ENCODE results near the gene CA10.

DNA sequence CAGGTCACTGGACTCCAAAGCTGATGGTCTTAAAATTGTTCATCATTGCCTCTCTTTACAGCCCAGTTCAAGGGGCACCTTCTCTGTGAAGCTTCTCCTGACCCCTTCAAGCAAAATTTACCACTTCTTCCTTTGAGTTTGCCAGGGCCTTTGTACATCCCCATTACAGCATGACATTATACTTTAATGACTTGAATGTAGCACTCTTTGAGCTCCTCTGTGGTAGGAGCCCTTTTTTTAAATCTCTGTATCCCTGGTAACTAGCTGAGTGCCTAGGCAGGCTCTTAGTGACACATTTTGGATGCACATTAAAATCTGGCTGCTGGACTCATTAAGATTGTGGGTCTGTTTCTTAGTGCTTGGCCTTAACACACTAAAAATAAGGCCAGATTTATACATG lies 412.1 kb downstream of the CA10 start:
- TF ChIP-seq EZH2 (IDR thresholded peaks at IDR 0.05; ENCODE audit: borderline replicate concordance, low read length), result no peak
- TF ChIP-seq, protein P1, sequence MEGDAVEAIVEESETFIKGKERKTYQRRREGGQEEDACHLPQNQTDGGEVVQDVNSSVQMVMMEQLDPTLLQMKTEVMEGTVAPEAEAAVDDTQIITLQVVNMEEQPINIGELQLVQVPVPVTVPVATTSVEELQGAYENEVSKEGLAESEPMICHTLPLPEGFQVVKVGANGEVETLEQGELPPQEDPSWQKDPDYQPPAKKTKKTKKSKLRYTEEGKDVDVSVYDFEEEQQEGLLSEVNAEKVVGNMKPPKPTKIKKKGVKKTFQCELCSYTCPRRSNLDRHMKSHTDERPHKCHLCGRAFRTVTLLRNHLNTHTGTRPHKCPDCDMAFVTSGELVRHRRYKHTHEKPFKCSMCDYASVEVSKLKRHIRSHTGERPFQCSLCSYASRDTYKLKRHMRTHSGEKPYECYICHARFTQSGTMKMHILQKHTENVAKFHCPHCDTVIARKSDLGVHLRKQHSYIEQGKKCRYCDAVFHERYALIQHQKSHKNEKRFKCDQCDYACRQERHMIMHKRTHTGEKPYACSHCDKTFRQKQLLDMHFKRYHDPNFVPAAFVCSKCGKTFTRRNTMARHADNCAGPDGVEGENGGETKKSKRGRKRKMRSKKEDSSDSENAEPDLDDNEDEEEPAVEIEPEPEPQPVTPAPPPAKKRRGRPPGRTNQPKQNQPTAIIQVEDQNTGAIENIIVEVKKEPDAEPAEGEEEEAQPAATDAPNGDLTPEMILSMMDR (IDR thresholded peaks at IDR 0.05; ENCODE audit: low read length), result no peak
